ENCODE results near the gene NRBP1.

The NRBP1 gene

DNA sequence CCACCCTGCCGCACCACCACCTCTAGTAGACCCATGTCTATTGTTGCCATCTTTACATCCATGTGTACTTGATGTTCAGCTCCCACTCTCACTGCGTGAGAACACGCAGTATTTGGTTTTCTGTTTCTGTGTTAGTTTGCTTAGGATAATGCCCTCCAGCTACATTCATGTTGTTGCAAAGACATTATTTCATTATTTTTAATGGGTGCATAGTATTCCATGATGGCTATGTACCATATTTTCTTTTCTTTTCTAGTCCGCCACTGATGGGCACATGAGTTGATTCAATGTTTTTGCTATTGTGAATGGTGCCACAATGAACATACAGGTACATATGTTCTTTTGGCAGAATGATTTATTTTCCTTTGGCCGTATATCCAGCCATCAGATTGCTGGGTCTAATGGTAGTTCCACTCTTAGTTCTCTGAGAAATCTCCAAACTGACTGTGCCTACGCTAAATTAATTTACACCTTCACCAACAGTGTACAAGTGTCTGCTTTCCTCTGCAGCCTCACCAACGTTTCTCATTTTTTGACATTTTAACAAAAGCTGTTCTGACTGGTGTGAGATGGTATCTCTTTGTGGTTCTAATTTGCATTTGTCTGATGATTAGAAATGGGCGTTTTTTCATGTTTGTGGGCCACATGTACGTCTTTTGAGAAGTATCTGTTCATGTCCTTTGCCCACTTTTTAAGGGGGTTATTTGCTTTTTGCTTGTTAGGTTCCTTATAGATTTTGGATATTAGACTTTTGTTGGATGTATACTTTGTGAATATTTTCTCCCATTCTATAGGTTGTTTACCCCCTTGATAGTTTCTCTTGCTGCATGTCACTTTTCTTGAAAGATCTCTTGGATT, 37.4 kb upstream of the NRBP1 start:
- no peak overlapping the region for H3K4me3 ChIP-seq (ENCODE audit: low read depth, low read length)
- no peak for DNase-seq (ENCODE audit: low read depth)
- TF ChIP-seq, protein P1, sequence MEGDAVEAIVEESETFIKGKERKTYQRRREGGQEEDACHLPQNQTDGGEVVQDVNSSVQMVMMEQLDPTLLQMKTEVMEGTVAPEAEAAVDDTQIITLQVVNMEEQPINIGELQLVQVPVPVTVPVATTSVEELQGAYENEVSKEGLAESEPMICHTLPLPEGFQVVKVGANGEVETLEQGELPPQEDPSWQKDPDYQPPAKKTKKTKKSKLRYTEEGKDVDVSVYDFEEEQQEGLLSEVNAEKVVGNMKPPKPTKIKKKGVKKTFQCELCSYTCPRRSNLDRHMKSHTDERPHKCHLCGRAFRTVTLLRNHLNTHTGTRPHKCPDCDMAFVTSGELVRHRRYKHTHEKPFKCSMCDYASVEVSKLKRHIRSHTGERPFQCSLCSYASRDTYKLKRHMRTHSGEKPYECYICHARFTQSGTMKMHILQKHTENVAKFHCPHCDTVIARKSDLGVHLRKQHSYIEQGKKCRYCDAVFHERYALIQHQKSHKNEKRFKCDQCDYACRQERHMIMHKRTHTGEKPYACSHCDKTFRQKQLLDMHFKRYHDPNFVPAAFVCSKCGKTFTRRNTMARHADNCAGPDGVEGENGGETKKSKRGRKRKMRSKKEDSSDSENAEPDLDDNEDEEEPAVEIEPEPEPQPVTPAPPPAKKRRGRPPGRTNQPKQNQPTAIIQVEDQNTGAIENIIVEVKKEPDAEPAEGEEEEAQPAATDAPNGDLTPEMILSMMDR (IDR thresholded peaks at IDR 0.05; ENCODE audit: insufficient read depth, low read depth, low read length, missing control alignments), result no peak

DNA sequence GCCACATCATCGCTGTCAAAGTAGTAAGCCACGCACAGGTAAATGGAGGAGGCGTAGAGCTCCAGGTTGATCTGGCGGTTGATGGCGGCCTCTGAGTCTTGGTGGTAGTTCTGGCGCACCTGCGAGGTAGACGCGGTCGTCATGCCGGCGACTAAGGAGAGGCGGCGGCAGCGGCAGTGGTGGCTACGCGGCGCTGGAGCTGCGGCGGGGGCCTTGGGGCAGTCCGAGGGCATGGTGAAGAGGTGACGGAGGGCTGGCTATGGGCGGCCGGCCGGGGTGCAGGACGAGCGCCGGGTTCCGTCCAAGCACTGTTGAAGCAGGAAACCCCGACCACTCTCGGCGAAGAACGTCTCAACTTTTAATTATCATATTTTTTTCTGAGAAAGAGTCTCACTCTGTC, 35.2 kb upstream of the NRBP1 start:
- H3K4me3 ChIP-seq (ENCODE audit: low read depth, low read length), result no peak overlapping the region
- DNase-seq (ENCODE audit: low read depth), result no peak
- TF ChIP-seq, protein P1 (IDR thresholded peaks at IDR 0.05; ENCODE audit: insufficient read depth, low read depth, low read length, missing control alignments), result no peak

DNA sequence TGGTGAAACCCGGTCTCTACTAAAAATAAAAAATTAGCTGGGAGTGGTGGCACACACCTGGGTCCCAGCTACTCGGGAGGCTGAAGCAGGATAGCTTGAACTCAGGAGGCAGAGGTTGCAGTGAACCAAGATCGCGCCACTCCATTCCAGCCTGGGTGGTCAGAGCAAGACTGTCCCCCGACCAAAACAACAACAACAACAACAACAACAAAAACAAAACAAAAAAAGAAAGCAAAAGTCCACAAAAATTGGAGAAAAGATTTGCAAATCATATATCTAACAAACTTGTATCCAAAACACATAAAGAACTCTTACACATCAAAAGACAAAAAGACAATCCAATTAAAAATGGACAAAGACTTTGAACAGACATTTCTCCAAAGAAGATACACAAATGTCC, 29.5 kb upstream of the NRBP1 start:
- no peak overlapping the region for H3K4me3 ChIP-seq (ENCODE audit: low read depth, low read length)
- DNase-seq (ENCODE audit: low read depth), result no peak
- TF ChIP-seq, protein P1 (IDR thresholded peaks at IDR 0.05; ENCODE audit: insufficient read depth, low read depth, low read length, missing control alignments), result no peak

DNA sequence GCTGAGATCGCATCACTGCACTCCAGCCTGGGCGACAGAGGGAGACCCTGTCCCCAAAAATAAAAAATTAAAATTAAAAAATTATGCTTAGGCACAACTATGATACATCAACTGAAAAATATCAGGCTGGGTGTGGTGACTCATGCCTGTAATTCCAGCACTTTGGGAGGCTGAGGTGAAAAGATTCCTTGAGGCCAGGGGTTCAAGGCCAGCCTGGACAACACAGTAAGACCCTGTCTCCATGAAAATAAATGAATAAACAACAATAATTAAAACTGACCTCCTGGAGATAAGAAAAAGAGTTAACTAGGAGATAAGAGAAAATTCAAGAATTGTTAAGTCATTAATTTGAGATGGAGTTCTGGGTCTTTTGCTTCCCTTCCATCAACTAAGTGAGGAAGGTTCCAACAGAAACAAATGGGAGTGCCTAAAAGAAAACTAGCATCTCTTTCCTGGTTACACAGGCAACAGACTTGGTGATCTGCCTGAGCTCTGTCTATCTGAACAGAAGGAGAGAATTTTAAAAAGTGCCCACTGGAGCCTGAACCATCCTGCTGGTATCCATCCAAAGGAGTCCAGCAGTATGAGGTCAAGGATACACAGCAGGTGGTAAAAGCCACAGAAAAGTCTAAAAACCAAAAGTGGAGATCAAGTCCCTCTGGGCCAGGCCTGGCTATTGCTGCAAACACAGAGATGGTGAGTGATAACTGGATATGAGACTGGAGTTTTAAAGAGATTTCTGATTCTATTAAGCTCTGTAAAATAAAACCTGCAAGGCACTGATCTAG, 27.9 kb upstream of the NRBP1 start:
- no peak for DNase-seq (ENCODE audit: low read depth)
- TF ChIP-seq, protein P1 (IDR thresholded peaks at IDR 0.05; ENCODE audit: insufficient read depth, low read depth, low read length, missing control alignments), result no peak
- no peak overlapping the region for H3K4me3 ChIP-seq (ENCODE audit: low read depth, low read length)

DNA sequence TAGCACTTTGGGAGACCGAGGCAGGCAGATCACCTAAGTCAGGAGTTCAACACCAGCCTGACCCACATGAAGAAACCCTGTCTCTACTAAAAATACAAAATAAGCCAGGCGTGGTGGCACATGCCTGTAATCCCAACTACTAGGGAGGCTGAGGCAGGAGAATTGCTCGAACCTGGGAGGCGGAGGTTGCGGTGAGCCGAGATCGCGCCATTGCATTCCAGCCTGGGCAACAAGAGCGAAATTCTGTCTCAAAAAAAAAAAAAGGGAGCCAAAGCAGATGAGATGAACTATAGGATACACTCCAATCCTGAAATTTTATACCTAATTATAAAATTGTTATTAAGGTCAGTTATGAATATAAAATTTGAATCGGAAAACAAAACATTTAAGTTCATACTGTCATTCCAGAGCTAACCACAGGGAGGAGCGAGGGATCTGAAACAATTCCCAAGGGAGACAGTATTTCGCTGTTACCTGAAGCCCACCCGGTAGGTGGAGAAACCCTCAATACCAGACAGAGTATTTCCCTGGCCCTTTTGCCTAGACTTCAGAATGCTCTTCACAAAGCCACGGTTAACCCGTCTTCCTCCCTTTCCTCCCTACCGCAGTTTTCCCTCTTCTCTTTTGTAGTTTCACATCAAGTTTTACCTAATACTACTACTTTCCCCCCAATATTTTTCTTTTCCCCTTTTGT, 20.5 kb upstream of the NRBP1 start:
- TF ChIP-seq, protein P1 (IDR thresholded peaks at IDR 0.05; ENCODE audit: insufficient read depth, low read depth, low read length, missing control alignments), result peak; percentile 22
- peak overlapping the region; percentile 90 for H3K4me3 ChIP-seq (ENCODE audit: low read depth, low read length)
- peak; percentile 49 for DNase-seq (ENCODE audit: low read depth)

DNA sequence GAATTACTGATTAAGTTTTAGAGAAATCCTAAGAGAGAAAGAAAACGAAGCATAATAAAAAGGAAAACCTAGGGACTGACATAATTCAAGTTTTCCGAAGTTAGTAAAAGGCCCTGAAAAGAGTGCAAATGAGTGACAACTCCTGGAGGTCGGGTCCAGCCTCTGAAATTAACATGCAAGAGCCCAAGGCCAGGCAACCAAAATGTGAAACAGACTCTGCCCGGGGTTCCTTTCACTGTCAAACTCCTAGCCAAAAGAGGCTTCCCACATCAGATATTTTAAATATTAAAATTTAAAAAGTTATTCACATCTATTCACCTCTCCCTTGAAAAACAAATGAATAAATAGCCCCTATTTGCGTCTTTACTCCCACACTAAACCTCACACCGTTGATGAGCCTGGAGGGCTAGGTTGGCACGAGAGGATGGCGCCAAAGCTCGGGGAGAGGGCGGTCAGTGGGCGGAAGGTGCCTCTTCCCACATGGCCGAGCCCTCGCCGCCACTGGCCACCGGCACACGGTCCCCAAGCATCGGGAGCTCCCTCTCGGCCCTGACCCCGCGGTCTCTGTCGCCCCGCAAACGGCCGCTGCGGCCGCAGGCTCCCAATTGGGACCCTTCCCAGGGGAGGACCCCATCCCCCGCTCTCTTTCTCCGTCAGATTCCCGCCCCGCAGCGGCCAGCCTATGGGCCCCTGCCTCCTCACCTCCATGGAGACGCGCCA, 19.7 kb upstream of the NRBP1 start:
- TF ChIP-seq, protein P1 (IDR thresholded peaks at IDR 0.05; ENCODE audit: insufficient read depth, low read depth, low read length, missing control alignments), result no peak
- peak overlapping the region; percentile 90 for H3K4me3 ChIP-seq (ENCODE audit: low read depth, low read length)
- peak; percentile 39 for DNase-seq (ENCODE audit: low read depth)

All from GM12865 (cell line).